ENCODE data around the gene LMBRD1.
"Not testable (repeated sequence)": the region's sequence is repeated elsewhere in the genome, so short reads cannot be mapped to it uniquely, and the experiment has no call there.

LMBRD1 gene

DNA sequence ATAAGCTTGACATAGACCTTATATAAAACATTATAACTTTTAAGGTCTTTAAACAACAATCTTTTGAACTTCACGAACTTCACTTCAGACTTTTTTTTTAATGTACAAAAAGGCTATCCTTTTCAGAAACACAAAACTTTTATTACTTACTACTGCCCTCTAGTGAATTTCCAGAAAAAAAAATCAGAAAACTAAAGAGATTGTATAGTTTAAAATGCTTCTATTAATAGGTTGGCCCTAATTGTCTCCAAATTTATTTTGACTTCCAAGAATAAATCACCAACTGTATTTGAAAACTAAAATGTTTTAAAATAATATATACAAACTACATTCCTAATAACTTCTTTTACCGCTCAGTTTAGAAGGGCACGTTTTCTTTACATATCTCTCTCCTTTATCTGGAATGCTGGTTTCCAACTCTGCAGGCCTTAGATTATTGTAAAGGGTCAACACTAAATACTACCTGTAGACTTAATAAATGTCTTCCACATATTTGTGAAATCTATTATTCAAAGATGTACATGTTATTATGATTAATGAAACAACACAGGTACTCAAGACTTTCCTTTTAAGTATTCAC is 66.8 kb downstream of the LMBRD1 start:
- no peak for DNase-seq

DNA sequence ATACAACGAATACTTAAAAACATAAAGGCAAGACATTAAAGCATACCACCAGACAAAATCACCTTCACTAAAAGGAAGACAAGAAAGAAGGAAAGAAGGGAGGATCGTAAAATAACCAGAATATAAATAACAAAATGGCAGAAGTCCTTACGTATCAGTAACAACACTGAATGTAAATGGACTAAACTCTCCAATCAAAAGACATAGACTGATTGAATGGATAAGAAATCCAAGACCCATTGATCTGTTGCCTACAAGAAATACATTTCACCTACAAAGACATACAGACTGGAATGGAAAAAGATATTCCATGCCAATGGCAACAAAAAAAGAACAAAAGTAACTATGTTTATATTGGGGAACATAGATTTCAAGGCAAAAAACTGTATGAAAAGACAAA is 74.1 kb downstream of the LMBRD1 start:
- no peak for DNase-seq

DNA sequence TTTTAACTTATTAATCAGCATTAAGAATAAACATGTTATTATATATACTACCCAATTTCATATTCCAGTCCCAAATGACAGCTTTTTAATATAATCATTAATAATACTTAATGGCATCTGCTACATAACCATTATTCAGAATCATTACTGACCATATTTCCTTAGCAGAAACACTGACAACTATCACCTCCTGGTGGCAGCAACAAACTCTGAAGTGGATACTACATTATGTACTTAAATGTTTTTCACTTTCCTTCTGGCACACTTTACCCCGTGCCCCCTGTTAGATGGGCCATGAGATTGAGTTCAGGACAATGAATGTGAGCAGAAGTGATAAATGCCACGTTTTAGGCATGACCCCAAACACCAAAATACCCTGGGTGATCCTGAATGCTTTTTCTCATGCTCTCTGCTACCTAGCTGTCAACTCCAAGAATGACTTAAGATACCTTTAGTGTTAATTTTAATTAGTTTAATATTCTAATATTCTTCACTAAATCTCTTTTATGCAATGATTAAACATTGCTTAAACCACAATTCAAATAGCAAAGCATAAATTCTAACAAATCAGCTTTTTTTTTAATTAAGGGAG is 77.1 kb downstream of the LMBRD1 start:
- DNase-seq = no peak

DNA sequence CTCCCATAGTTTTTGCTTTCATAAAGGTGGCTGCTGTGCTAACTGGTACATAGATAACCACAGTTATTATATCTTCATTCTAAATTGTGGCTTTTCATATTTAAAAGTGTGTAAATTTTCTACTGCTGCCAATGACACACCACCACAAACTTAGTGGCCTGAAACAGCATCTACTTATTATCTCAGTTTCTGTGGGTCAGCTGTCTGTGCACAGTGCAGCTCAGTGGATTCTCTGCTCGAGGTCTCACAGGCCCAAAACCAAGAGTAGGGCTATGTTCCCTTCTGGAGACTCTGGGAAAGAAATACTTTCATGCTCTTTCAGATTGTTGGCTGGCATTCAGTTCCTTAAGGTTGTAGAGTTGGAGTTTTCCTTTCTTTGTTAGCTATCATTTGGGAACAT is 90.1 kb downstream of the LMBRD1 start:
- no peak for DNase-seq

DNA sequence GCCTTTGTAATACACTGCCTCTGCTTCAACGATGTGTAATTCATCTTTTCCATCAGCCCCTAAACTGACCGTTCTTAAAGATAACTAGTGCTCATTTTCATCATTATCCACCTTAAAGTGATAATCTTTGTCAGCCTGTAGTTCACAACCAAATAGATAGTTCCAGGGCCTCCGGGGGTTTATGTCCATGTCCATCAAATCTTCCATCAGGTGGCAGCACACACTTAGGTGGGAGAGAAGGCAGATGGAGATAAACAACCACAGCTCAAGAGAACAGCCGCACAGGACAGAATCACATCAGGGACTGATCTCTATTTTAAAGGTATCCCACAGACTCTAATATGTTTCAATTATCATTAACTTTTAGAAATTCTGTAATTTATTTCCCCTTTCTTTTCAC is 90.9 kb downstream of the LMBRD1 start:
- DNase-seq = no peak

DNA sequence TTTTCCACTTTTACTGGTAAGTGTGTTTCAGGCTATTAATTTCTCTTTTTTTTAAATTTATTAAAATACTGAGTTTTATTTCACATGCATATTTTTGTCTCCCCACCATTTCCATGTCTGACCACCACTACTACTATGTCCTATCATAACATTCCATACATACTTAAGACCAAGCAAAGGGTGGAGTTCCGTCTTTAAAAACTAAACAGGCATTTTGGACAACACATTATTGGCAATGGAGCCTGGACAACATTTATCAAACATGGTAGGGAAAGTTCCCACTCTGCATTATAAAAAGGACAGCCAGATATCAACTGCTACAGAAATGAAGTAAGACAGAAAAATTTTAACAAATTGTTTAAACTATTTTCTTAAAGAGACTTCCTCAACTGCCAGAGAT is 91.9 kb downstream of the LMBRD1 start:
- no peak for DNase-seq

DNA sequence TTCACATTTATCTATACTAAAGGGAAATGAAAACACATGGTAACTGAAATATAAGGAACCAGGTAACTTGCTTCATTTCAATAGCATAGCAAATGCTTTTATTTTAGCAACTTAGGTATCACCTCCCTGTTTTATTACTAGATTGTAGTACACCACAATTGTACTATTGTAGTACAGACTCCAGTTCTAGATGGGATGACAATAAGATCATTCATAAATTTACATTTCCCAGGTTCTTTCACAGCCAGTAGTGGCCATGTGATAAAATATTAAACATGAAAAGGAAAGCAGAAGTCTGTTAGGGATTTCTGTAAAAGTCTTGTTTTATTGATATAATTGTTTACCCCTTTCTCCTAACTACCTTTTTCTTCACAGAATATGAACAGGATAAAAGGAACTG is 97.2 kb downstream of the LMBRD1 start:
- no peak for DNase-seq

DNA sequence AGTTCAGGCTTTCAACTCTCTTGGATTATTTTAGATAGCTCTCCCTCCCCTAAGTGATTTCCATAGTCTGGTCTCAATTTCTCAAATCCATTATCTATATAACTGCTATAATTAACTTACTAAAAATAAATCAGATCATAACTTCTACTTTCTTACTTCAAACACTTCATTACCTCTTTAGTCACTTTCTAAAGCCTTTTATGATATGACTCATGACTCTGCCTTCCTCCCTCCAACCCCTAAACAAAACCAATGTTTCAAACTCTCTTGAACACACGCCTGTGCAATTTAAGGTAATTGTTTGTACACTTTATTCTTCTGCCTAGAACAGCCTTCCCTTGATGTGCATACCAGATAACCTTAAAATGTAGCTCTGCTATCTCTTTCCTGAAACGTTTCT is 100.5 kb downstream of the LMBRD1 start:
- no peak for DNase-seq

DNA sequence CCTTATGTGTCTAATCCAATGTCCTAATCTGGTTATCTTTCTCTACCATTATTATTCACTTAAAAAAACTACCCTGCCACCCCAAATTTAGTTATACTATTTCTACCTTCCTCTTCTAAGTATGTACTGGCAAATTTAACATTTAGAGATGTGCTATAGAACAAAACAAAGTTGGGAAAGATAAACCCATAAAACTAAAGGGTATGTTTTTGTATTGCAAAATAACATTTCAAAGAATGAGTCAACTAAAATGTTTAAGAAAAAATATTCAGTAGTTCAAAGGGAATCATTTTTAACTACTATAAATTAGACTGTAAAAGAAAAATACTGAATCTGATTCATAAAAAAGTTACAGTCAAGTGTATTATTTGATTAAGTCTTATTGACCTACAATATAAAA is 103.0 kb downstream of the LMBRD1 start:
- DNase-seq = no peak

DNA sequence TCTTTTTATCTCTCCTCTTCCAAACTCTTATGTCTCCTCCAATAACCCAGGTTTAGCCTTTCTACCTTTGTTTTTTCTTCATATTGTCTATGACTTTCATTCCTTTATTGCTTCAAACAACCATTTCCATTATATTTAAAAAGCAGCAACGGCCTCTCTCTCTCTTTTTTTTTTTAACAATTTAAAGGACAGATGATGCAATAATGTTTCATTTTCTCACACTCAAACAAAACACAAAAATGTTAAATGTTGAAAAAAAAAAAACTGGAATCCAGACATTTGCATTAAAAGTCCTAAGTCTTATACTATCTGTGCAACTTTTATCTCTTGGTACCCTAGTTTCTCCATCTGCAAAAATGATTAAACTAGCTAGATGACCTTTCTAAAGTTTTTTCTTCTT is 105.8 kb downstream of the LMBRD1 start:
- DNase-seq = no peak

DNA sequence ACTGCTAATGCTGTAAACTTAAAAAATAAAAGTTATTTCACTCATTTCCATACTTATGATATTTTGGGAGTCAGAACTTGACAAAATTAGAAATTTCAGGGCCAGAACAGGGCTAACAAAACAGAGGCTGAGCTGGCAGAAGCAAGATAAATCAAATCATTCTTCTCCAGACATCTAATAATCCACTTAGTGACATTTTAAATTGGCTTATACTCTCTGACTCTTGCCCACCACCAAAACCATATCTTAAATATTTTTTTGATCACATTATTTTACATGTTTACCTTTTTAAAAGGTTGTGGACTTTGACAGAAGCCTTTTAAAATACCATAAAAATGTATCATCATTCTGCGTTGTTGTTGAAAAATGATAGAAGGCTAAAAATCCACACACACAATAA is 116.5 kb downstream of the LMBRD1 start:
- DNase-seq = no peak

DNA sequence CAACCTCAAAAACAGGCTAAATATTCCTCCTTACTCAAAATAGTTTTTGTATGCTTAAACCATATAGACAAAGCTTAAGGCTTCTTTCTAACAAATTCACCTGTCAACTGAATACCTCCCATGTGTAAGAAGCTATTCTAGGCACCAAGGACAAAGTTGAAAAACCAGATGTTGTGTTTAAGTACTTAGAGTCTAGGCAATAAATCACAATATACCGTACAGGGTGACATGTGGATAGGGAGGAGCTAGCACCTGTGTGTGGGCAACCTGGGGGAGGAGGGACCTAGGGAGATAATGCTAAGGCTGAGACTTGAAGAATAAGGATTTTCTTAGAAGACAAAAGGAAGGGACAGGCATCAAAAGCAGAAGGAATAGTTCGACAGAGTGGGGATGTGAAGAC is 123.5 kb downstream of the LMBRD1 start:
- DNase-seq = no peak

DNA sequence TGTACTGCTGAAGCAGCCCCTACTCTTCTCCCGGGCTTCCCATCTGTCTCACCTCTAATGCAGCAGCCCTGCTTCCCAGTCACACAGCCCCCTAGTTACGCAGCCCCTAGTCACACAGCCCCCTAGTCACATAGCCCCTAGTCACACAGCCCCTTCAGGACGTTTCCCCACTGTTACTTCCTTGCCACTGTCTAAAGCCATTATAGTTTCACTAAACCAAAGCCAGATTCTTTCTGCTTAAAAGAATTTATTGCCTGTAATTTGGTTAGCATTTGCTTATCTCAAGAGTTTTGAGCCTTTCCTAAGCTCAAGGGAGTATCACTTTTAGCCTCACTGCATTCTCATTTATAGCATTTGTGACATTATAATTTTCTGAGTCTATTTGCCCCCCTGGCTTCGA is 127.9 kb downstream of the LMBRD1 start:
- DNase-seq = no peak

DNA sequence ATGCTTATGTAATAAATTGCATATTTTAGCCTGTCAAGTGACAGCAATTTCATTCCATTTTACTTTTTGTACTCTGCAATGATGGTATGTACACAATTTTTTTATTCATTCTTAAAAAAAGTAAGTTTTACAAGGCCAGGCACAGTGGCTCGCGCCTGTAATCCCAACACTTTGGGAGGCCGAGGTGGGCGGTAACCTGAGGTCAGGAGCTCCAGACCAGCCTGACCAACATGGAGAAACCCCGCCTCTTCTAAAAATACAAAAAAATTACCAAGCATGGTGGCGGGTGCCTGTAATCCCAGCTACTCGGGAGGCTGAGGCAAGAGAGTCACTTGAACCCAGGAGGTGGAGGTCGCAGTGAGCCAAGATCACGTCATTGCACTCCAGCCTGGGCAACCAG is 130.0 kb downstream of the LMBRD1 start:
- DNase-seq = not testable (repeated sequence)

DNA sequence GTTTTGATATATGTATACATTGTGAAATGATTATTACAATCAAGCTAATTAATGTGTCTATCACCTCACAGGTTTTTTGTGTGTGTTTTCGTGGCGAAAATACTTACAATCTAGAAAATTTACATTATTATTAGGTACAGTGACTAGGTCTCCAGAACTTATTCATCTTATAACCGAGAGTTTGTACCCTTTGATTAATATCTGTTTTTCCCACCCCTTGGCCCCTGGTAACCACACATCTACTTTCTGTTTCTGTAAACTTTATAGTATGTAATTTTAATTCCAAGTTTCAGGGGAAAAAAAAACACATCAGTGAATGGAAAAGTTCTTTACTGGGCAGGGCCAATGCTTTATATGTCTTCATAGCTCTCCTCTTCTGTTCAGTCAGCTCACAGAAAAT is 131.4 kb downstream of the LMBRD1 start:
- DNase-seq = no peak

DNA sequence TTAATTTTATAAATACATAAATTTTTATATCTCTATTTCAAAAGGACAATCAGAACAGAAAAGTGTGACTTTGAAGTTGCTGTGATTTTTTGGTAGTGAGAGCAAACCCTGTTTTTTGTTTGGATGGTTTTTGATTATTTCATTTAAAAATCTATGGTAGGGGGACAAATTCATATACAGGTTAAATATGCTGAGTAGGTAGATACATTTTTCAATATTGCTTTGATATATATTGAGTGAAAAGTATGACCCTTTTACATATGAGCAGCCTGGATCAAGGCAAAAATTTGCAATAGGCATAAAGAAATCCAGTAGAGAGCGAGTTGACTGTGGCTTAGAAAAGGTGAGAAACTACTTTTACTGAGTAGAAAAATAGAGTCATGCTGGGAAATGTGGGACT is 132.3 kb downstream of the LMBRD1 start:
- DNase-seq = no peak

DNA sequence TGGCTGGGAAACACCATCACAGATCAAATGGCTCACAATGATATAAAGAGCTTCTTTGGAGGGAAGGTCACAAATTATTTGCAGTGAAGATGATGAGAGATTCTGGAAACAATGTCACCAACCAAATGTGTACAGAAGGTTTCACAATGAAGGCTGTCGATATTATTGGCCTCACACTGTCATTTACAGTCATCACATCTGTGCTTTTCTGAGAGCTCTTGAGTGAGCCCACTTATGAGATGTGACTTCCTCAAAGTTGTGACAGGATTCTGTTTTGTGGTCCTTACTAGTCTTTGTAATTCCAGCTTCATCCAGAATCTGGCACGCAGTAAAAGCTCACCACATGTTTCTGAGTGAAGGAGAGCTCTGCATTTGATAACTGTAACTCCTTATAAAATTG is 133.6 kb downstream of the LMBRD1 start:
- DNase-seq = no peak

DNA sequence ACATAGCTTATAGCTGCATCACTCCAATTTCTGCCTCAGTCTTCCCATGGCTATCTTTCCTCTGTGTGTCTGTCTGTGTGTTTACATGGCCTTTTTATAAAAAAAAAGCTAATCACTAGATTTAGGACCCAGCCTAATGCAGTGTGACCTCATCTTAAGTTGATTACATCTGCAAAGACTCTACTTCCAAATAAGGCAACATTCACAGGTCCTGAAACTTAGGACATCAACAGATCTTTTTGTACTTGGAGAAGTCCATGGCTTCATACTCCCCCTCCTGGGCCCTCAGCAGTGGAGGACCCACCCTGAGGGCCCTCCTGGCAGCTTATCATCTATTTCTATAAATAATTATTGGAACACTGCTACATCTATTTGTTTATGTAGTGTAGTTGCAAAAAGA is 146.1 kb downstream of the LMBRD1 start:
- DNase-seq = no peak

DNA sequence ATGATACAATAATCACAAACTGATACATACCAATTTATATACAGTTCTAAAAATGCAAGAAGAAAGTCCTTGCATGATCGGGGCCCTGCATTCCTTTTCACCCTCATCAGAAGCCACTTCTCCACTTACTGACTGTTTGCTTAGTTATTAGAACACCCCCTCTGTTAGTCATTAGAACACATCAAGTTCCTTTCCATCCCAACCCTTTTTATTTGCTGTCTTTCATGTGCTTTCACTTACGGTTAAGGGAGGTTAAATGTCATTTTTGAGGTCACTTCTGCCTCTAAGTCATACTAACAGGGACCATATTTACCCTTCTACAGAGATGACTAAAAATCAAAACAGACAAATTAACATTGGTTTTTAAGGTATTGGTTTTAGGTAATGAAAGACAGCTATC is 149.1 kb downstream of the LMBRD1 start:
- DNase-seq = no peak

DNA sequence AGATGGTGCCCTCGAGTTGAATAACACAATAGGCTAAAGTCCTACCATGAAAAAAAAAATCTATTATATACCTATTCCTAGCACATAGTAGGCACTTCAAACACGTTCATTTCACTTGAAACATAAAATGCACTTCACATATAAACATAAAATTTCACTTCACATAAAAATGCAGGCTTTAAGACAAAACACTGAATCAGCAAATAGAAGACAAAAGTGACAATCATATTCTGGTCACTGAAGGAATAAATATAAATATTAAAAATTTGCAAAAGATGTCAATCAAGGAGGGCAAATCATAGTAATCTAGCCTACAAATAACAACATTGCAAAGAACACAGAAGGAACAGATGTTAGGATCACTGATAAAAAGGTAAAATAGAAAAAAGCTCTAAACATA is 153.1 kb downstream of the LMBRD1 start:
- DNase-seq = no peak

DNA sequence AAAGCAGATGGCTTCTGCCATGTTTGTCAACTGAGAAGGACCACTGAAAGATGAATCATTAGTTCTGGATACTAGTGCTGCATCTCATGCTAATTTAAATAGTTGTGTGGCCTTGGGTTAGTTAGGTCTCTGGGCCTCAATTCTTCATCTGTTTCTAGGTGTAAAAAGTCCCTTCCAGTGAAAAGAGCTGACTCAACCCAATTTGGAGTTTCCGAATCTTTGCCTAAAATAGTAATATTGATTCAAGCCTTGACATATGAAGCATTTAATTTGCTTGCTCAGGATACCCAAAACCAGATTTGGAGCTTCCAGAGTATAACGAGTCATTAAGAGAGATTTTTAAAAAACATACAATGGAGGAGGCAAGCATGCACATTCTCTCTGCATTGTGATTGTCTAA is 163.9 kb downstream of the LMBRD1 start:
- no peak for DNase-seq

DNA sequence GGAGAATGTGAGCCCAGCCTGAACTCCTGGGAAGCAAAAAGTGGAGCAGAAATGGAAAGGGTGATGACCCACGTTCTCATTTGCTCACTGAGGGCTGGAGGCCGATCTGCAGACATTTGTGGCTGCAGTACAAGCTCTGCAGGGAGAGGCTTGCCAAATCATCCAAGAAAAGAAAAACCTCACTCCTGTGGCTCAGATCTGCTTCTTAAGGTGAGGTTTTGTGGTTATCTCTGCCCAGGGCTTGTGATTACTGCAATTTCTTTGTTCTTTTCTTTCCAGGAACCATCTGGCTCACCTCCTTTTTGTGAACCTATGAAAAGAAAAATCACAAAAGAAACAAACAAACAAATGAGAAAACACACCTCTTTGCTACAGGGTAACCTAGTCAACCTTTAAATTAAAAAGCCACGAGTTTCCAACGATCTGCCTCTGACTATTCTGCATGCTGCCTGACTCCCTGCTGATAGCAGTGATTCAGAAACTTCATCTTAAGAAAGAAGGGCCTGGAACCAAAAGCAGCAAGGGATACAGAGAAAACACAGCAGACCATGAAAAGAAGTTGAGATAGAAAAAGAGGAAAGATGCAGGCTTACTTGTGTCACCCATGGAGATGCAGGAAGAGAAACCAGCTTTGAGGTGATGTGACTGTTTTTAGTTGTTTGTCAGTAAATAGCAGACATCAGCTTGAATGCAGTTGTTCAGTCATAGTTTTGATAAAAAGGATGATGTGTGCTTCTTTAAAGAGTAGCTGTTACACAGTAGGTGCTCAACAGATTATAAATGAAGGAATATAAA is 165.1 kb downstream of the LMBRD1 start:
- DNase-seq = no peak

DNA sequence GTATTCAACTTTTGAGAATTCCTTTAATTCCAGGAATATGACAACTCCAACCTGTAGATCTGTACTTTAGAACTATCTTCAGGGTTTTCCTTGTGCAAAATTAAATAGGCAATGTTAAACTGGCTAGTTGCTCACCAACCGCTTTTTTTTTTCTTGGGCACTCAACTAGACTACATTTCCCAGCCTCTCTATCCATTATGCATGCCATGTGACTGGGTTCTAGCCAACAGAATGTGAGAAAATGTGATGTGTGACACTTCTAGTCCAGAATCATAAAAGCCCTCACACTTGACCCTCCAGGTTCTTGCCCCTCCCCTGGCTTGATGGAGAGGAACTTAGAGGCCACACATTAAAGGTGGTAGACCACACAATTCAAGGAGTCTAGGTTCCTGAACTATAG is 166.0 kb downstream of the LMBRD1 start:
- no peak for DNase-seq

DNA sequence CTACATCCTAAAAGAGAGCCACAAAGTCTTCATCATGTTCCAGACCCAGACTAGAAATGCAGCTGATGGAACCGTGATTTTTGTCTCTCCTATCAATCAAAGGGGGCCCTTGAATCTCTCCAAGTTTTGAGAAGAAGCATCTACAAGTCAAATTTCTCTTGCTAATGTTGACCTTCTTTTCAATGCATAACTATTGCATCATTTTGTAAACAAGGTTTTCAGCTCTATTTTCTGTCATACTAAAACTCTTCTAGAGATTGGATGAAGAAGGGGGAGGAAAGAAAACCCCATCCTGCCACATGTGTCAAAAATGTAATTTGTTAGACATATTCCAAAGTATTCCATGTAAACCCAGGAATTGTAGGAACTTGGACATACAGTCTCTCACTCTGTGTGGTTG is 169.2 kb downstream of the LMBRD1 start:
- DNase-seq = no peak

DNA sequence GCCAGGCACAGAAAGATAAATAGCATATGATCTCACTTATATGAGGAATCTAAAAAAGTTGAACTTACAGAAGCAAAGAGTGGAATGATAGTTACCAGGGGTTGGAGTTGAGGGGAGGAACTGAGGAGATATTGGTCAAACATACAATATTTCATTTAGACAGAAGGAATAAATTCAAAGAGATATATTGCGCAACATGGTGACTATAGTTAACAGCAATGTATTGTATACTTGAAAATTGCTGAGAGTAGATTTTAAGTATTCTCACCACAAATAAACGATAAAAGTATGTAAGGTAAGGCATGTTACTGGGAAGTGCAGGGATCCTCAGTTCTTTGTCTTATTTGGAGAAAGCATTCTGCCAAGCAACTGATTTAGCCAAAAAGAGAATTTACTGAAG is 171.9 kb downstream of the LMBRD1 start:
- DNase-seq = no peak
